GM21360 (cell line): ENCODE measurements around the gene CACUL1.
A peak's percentile ranks its signal among the peaks of the same experiment; 100 is the strongest.

ENCODE experiments used
- ATAC-seq: cut with Tn5 transposase; IDR thresholded peaks from one replicate; pipeline ENCODE4 v1.9.1; 2021; ENCODE audit warnings: mild to moderate bottlenecking, moderate library complexity; ENCODE audit not compliant: unreplicated experiment

Gene CACUL1

DNA sequence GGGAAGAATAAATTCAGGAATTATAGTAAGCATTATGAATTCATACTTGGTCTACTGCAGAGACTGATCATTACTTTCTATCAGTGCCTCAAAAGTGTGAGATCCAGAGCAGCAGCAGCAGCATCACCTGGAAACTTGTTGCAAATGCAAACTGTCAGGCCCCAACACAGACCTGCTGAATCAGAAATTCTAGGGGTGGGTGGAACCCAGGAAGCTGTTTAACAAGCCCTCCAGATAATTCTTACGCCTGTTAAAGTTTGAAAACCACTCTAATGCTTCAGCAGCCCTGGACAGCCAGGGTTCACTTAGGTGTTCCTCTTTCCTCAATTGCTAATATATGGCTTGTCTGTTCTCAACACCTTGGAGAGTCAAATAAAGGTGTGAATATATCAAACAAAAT lies 19.5 kb downstream of the CACUL1 start:
- ATAC-seq = no peak

DNA sequence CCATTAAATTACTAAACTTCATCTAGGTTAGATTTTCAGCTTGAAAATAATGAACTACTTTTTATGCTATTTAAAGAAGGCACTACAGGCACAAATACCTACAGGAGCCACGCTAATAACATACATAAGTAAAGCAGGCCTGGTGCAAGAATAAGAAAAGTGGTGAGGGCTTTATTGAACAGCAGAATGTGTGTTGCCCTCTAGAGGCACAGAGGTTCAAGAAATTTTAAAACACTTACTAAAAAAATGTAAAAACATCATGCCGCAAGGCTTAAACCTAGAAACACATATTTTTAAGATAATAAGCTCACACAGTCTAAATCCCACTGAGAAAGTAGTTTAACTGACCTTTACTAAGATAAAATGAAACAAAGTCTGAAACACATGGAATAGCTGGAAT lies 20.3 kb downstream of the CACUL1 start:
- ATAC-seq = no peak

DNA sequence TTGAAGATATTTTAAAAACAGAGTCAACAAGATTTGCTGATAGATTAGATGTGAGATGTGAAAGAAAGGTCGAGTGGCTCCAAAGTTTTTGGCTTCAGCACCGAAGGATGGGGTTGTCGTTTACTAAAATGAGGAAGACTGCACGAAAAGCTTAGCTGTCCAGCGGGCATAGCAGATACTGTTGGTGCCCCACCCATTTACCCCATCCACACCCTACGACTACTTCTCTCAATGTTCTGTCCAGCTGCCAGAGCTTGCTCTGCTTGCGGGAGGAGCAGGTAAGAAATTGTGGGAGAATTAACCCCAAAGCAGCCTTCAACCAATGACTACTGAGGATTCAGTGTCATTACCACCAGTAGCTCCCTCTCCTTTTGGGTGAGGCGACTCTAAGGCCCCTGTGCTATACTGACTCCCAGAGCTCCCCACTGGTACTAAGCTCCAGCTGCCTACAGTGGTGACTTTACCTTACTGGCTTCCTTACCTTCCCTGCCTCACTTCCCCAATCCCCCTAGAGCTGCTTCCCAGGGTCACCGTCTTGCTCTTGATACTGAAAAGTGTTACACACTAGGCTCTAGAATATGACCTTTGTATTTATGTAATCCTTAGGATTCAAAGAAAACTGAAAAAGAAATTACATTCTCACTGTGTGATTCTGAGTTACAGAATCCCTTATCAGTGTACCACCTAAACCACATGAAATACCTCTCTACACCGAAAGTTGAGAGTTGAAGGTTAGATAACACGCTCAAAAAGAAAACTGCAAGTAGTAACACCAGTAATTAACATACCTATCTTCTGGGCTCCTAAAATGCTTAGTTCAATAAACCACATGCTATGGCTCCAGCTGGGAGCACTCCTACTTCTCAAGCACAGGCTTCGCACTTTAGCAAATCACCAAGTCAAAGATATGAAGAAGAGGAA lies 22.3 kb downstream of the CACUL1 start:
- ATAC-seq = peak; percentile 39

DNA sequence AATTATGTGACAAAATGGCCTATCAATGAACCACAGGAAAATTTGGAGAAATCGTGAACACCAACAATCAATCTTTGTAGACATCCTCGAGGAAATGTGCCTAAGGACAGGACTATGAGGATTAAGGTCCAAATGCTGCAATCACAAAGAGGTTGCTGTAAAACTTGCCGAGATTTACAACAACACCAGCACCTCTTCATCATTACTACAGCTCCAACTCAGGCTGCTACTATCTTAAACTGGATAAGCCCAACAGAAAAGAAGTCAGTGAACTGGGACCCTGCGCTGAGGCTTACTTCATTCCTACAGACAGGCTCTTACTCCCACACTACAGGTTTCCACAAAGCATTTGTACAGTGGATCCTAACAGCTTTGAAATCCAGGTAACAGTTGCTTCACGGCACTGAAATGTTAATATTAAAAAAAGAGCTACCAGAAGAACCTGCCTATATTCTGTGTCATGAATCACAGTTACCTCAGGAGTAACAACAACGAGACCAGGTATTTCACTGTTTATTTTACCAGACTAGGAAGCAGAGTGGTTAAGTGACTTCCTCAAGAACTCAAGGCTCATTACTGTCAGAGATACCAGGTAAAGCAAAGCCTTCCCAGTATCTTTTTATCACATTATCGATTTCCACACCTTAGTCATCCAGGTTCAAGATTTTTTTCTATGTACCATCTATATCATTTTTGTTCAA lies 23.9 kb downstream of the CACUL1 start:
- no peak for ATAC-seq

DNA sequence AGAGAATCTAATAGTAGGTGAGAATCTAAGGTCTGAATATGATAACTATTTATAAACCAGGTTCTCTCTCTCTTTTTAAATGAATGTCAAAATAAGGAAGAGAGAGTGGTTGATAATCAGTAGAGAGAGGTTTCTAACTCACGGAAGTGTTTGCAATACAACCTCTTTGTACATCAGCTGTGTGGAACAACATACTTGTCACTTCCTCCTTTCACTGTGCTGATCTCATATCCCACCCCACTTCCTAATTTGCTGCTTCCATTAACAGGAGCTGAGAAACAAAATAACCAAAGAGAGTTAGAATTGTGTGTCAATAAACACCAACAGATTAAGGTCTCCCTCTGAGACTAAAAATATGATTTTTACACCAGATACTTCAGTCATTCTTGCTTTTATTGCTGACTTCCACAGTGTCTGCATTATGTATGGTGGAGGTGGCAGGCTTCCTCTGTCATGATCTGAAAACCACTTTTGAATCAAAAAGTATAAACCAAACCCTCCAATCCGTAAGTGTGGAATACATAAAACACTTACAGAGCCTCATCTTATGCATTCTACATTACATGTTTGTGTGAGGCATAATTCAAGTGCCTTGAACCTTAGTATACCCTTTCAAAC lies 25.0 kb downstream of the CACUL1 start:
- ATAC-seq = peak; percentile 73

DNA sequence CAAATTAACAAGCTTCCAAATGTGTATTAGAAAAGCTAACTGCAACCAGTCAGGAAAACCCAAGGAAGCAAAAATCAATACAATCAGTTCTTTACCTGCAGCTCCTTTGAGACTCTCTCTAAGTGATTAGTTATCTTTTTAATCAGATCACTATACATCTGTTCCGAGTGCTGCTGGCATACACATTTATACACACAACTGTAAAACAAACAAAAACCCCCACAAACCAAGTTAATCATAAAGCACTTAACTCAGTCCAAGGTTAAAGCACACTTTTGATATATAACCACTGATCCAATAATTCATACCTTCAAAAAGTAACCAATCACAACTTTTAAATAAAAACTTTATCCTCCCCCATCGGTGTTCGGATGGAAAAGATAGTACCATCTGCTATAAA lies 25.6 kb downstream of the CACUL1 start:
- no peak for ATAC-seq

DNA sequence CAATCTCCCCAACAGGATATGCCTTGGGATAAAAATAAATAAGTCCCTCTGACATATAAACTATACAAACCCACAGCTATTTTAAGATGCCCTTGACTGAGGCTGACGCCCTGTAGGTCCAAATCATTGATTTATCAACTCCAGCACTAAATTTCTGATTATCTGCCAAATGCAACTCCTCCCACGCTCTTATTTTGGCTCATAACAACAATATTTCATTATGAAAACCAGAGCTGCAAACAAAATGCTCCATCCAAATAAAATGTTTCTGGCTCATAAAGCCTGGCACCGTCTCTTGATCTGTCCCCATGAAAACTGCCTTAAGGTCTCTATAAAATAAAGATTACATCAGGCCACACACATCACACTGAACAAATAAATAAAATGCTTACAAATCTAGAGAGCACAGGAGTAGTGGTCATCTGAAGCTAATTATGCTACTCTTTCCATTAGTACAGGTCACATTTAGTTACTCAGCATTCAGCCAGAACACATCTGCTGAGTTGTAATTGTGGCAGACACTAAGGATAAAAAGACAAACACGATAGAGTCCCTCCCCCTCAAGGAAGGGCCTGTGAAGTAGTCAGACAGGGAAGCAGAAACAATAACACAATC lies 28.8 kb downstream of the CACUL1 start:
- ATAC-seq = no peak

DNA sequence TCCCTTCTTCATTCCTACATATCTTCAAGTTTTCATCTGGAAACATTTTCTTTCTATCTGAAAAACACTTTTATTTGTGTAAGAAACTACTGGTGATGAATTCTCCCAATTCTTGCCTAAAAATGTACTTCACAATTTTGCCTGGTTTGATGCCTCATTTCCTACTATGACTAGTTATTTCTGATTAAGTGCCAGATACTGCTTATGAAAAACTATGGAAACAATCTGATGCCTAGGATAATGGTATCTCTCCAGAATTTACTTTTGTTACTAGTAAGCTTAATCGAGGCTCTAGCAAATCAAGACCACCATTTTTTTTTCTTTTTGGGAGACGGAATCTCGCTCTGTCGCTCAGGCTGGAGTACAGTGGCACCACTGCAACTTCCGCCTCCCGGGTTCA lies 31.3 kb downstream of the CACUL1 start:
- ATAC-seq = no peak

DNA sequence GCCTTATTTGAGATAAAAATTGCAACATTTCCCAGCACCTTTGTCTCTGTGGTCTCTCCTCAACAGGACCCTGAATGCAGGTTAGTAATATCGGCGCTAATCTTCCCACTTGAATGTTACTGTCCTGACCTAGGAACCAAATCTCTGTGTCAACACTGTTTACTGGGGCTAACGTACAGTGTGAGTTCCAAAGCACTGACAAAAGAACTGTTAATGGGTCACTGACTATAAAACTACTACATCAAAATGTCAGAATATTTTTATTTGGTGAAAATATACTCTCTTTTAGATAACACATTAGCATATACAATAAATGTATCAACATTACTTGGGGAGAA lies 33.3 kb downstream of the CACUL1 start:
- no peak for ATAC-seq

DNA sequence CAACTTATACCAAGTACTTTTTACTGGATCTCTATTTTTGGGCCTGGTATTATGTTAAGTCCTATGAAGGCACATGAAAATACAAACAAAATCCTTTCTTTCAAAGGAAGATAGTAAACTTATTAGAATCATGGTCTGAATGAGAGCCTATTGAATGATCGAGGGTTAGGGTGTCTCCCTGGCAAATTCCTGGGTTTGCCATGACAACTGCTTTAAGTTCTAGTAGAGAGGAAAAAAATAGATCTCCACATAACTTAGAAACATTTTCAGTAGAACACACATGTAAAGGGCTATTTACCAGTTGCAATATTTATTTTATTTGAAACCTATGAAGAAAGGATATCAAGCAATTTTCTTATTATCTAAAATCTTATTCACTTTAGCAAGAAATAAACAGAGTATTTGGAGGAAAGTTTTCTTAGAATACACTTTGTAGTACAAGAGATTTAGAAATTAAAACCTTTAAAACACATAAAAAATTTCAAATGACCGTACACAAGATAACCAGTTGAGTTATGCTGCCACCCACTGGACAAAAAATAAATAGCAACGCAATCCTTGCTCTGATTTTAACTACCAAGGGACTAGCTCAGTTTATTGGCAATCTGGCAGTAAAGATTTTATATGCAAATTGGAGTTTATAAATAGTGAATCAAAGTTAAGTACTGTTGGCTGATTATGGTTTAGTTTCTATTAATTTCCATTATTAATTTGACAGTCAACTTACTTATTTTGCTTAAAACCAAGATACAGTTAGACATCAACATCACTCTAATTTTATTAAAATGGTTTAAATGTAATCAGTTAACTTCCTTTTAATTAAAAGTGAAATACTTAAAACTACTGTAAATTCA lies 33.9 kb downstream of the CACUL1 start:
- ATAC-seq = no peak

DNA sequence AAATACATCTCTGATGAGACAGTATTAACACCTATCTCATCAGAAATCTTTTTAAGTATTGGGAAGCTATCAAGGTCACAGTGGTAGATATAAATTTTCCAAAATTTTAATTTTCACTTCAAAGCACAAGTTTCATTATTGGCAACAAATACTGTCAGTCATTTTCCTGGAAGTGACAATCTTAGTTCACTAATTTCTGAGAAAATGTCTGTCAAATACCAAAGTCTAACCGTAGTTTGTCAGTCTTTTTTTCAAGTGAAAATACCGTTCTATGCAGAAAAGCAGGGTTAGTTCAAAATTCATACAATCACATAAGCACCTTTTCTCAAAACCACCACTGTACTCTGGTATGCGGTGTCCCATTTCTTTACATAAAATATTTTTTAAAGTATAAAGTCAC lies 40.4 kb downstream of the CACUL1 start:
- no peak for ATAC-seq

DNA sequence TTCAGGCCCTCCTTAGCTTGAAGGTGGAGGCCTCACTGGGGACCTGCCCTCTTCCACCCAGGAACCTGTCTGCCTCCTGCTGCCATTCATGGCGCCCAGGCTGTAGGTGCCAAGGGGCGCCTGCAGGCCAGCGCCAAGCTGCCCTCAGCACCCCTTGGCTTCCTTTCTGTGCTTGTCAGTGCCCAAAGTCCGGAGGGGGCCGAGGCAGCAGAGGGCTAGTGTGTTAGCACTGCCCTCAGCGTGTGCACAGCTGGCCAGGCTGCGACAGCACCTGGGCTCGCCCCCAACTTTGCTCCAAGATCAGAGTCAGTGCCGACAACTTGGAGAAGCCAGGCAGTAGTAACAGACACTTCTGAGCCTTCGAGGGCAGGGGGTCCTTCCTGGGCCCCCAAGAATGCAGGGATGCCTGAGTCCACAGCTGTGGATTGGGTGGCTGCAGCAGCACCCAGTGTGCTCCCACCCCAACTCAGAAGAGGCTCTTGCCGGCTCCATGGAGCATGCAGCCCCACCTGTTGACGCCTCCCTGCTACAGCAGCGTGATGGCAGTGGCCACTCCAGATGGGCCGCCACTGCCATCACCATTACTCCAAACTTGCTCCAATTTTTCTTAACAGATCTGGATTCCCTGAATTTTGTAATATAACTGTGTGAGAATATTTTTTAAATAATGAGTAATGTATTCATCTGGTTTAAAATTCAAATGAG lies 41.7 kb downstream of the CACUL1 start:
- ATAC-seq = no peak

DNA sequence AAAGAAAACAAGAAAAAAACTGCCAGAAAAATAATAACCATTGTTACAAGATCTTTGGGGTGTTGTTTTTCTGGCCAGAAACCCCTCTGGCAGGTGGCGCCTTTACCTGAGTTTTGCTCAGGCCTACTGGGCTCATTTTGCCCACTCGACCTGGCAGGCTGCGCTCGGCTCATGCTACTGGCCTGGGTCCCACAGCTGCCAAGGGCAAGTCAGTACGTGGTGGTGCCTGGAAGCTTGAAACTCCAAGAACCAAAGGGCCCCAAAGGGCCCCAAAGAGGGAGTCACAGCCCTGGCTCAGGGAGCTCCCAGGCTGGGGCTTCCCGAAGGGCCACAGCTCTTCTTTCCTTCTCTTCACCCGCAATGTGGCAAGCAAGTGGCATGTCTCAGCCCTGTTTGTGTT lies 42.7 kb downstream of the CACUL1 start:
- no peak for ATAC-seq

DNA sequence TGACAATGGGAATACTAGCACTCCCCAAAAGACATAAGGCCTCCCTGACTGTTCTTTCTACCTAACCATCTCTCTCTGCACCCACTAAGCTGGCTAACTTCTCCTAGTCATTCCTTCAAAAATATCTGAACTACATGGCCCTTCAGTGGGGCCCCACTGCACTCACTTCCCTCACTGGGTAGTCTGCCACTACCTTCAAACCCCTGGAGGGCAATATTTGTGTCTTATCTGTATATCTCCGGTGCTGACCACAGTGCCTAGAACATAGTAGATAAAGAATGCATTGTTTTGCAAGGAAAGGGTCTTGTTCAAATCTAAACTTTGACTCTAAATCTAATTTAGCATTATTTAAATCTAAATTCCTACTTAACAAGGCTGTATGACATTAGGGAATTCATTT lies 44.3 kb downstream of the CACUL1 start:
- ATAC-seq = no peak

DNA sequence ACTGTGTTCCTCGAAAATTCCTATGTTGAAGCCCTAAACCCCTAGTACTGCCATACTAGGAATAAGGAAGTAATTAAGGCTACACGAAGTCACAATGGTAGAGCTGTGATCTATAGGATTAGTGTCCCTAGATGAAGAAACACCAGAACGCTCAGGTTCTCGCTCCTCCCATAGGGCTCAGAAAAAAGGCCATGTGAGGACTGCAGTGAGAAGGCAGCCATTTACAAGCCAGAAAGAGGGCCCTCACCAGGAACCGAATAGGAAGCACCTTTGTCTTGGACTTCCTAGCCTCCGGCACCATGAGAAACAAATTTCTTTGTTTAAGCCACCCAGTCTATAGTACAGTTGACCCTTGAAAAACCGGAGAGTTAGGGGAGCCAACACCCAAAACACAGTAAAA lies 46.2 kb downstream of the CACUL1 start:
- no peak for ATAC-seq

DNA sequence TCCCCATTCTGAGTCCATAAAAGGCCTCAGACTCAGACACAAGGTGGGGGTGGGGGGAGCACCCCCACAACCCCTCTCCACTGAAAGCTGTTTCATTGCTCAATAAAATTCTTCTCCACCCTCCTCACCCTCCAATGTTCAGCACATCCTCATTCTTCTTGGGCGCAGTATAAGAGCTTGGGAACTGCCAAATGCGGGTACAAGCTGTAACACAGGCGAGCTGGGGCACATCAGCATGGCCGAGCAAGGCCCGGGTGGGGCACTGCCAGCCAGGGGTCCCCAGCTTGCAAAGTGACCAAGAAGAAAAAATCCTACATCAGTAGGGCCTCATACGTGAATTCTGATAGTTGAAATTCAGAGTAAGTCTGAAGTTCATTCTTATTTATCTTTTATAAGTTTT lies 50.1 kb downstream of the CACUL1 start:
- ATAC-seq = no peak

DNA sequence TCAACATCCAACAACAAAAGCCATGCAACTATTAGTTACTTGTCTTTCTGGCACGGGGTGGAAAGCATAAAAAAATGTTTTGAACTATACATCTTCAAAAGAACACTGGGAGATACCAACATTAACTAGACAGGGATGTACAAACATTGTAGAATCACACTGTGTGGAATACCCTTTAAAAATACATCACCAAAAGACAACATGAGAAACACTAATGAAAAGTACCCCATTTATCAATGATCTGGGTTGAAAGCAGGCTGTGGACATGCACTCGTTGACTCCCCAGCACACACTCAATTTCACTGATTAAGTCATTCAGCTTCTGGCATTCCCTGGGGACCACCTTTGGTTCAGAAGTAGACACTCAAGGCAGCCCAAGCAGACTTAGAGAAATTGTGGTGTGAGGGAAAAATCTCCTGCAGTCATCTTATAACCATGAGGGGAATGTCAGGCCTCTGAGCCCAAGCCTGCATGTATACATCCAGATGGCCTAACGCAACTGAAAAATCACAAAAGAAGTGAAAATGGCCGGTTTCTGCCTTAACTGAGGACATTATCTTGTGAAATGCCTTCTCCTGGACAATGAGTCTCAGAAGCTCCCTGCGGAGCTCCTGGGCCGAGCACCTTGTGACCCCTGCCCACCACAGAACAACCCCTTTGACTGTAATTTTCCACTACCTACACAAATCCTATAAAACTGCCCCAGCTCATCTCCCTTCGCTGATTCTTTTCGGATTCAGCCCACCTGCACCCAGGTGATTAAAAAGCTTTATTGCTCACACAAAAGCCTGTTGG lies 53.0 kb downstream of the CACUL1 start:
- no peak for ATAC-seq

DNA sequence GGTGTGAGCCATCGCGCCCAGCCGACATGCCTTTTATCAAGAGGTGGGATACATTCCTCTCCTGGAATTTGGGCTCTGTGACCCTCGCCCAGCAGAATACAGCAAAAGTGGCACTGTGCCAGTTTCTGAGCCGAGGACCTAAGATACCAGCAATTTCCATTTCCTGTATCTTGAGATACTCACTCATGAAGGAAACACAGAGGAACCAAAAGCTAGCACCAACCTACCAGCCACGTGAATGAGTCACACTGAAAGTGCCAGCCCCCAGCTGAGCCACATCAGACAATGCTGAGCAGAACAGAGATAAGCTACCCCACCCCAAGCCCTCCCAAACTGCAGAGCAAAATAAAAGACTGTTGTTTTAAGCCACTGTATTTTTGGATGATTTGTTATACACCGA lies 56.3 kb downstream of the CACUL1 start:
- peak; percentile 93 for ATAC-seq

DNA sequence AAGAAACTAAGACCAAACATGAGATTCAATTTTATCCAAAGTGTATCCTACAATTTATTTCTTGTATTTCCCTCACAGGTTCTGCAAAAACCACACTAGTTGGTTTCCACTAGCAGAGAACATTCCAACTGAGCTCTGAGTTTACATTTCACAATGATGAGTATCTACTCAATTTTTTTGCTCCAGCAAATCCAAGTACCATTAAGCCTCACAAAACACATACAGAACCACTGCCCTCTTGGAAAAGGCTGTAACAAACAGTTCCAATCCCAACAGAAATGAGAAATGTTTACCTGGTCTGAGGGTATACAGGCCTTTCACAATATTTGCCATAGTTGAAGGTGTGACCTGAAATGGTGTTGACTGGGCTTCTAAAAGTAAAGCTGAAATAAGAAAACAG lies 59.9 kb downstream of the CACUL1 start:
- no peak for ATAC-seq
